HEK293T (cell line): Measurements from ENCODE around the gene ZNF76.

ENCODE experiments used
- CTCF ChIA-PET: fragments of 350-600 bp; formaldehyde crosslinking; extraction: SDS; loops from one replicate; lab custom pipeline; 2021; ENCODE audit warnings: antibody characterized with exemption, inconsistent platforms; lab: Yijun Ruan, JAX
- POLR2A ChIA-PET: fragments of 350-600 bp; formaldehyde crosslinking; extraction: SDS; loops from one replicate; lab custom pipeline; 2020; ENCODE audit warnings: antibody characterized with exemption, inconsistent platforms; lab: Yijun Ruan, JAX
- DNase-seq: peaks from one replicate; pipeline ENCODE4 v3.0.0; 2012; ENCODE audit warnings: mixed read lengths; ENCODE audit errors: extremely low spot score
- ARNT ChIP-seq: fragments of 450-650 bp; IDR thresholded peaks from 2 replicates; pipeline ENCODE4 v1.6.1; 2017; ENCODE audit warnings: mild to moderate bottlenecking
- BHLHE40 ChIP-seq: fragments of 450-650 bp; IDR thresholded peaks from 2 replicates; pipeline ENCODE4 v1.6.1; 2016; ENCODE audit warnings: mild to moderate bottlenecking, moderate library complexity, borderline replicate concordance
- CTBP1 ChIP-seq: fragments of 450-650 bp; IDR thresholded peaks from 2 replicates; pipeline ENCODE4 v1.6.1; 2016; ENCODE audit warnings: borderline replicate concordance
- ELF4 ChIP-seq: fragments of 450-650 bp; IDR thresholded peaks from 2 replicates; pipeline ENCODE4 v1.6.1; 2017; ENCODE audit warnings: antibody characterized with exemption
- FOXA1 ChIP-seq: fragments of 450-650 bp; IDR thresholded peaks from 2 replicates; pipeline ENCODE4 v1.6.1; 2016; ENCODE audit warnings: mild to moderate bottlenecking
- FOXK2 ChIP-seq: fragments of 450-650 bp; IDR thresholded peaks from 2 replicates; pipeline ENCODE4 v1.6.1; 2016; ENCODE audit warnings: mild to moderate bottlenecking
- FOXM1 ChIP-seq: fragments of 450-650 bp; IDR thresholded peaks from 2 replicates; pipeline ENCODE4 v1.6.1; 2017; ENCODE audit warnings: mild to moderate bottlenecking, borderline replicate concordance
- HDGF ChIP-seq: fragments of 450-650 bp; IDR thresholded peaks from 2 replicates; pipeline ENCODE4 v1.6.1; 2017; ENCODE audit warnings: antibody characterized with exemption, borderline replicate concordance
- L3MBTL2 ChIP-seq: fragments of 450-650 bp; conservative IDR thresholded peaks from 2 replicates; pipeline ENCODE4 v1.6.1; 2016; ENCODE audit warnings: mild to moderate bottlenecking
- LEF1 ChIP-seq: fragments of 450-650 bp; IDR thresholded peaks from 2 replicates; pipeline ENCODE4 v1.6.1; 2017; ENCODE audit warnings: mild to moderate bottlenecking, borderline replicate concordance
- NFRKB ChIP-seq: fragments of 450-650 bp; IDR thresholded peaks from 2 replicates; pipeline ENCODE4 v1.6.1; 2016; ENCODE audit warnings: mild to moderate bottlenecking, moderate library complexity
- SP1 ChIP-seq: fragments of 450-650 bp; IDR thresholded peaks from 2 replicates; pipeline ENCODE4 v1.6.1; 2017
- SUZ12 ChIP-seq: fragments of 450-650 bp; IDR thresholded peaks from 2 replicates; pipeline ENCODE4 v1.6.1; 2016; ENCODE audit warnings: mild to moderate bottlenecking
- TARDBP ChIP-seq: fragments of 450-650 bp; IDR thresholded peaks from 2 replicates; pipeline ENCODE4 v1.6.1; 2016
- ZNF384 ChIP-seq: fragments of 450-650 bp; IDR thresholded peaks from 2 replicates; pipeline ENCODE4 v1.6.1; 2016
- TF ChIP-seq, protein P1 (sequence below): fragments of 450-650 bp; IDR thresholded peaks from 2 replicates; pipeline ENCODE4 v1.6.1; 2016

ZNF76 gene

DNA sequence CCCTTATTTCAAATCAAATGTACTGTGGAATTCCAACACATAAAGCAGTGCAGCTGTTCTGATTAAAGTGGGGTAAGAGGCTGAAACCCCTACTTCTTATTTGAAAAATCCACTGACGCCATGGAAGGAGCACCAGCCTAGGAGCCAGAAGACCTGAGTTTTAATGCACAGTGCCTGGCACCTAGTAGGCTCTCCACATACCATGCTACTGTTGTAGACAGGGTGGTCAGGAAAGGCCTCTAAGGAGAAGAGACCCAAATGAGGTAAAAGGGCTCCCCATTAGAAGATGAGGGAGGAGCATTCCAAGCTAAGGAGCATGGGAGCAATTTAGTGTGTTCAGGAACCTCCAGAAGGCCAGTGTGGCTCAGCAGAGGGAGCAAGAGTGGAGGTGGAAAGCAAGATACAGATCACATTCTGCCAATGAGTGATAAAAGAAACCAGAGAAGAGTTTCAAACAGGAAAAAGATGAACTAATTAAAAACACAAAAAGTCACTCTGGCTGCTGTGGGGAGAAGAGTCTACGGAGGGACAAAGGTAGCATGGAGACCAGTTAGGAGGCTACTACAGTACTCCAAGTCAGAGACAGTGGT lies 11.8 kb upstream of the ZNF76 start:
- TF ChIP-seq FOXM1 (no peak), ELF4 (no peak), ZNF384 (no peak)
- DNase-seq = no peak
- ChIA-PET POLR2A (interaction anchor here (1.2 kb wide), 1 partner anchor 11 kb away, joined by 6 read pairs; the partner anchor contains the start of gene ZNF76), CTCF (interaction anchor here (1.3 kb wide), 1 partner anchor 11 kb away, joined by 4 read pairs; no protein-coding TSS in a partner anchor)

GRCh38 chr6:35248300-35248699 lies 11.2 kb upstream of the ZNF76 start:
- CTCF ChIA-PET = interaction anchor here (1.3 kb wide), 1 partner anchor 11 kb away, joined by 4 read pairs; no protein-coding TSS in a partner anchor
- TF ChIP-seq SP1 = no peak
- no peak for TF ChIP-seq L3MBTL2
- TF ChIP-seq SUZ12 = no peak
- no peak for DNase-seq
- POLR2A ChIA-PET = interaction anchor here (1.2 kb wide), 1 partner anchor 11 kb away, joined by 6 read pairs; the partner anchor contains the start of gene ZNF76

- DNase-seq = no peak
- no peak for TF ChIP-seq FOXA1
- no peak for TF ChIP-seq L3MBTL2
- no peak for TF ChIP-seq BHLHE40
- TF ChIP-seq ARNT = no peak
- TF ChIP-seq, protein P1, sequence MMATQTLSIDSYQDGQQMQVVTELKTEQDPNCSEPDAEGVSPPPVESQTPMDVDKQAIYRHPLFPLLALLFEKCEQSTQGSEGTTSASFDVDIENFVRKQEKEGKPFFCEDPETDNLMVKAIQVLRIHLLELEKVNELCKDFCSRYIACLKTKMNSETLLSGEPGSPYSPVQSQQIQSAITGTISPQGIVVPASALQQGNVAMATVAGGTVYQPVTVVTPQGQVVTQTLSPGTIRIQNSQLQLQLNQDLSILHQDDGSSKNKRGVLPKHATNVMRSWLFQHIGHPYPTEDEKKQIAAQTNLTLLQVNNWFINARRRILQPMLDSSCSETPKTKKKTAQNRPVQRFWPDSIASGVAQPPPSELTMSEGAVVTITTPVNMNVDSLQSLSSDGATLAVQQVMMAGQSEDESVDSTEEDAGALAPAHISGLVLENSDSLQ = no peak
- TF ChIP-seq ZNF384 = no peak
- TF ChIP-seq FOXK2 = no peak
- no peak for TF ChIP-seq LEF1
- TF ChIP-seq SP1 = no peak
- CTCF ChIA-PET = interaction anchor here (1.3 kb wide), 2 partner anchors 8 to 10 kb away, joined by 4 read pairs; no protein-coding TSS in a partner anchor
- POLR2A ChIA-PET = interaction anchor here (1.2 kb wide), 1 partner anchor 10 kb away, joined by 6 read pairs; the partner anchor contains the start of gene ZNF76
Measured at GRCh38 chr6:35248965-35249364, 10.6 kb upstream of the ZNF76 start.

GRCh38 chr6:35251949-35252348 lies 7.6 kb upstream of the ZNF76 start:
- no peak for DNase-seq
- ChIA-PET CTCF (no interaction called here), POLR2A (no interaction called here)
- TF ChIP-seq HDGF (no peak), TARDBP (no peak), SP1 (no peak), BHLHE40 (no peak)

DNA sequence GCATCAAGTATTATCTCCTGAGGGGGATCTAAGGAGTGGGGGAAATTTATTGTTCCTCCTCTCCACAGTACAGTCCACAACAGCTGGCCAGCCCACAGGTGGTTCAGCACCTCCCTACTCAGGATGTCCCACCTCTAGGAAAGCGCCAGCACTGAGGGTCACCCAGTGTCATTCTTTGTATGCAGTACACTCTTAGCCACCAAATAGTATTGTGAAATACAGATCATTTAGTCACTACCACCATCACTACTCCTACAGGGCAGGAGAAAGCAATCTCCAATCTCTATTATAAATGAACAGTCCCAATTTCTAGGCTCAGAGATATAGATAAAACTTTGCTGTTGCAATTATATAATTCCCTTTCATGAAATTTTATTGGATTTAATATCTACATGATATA lies 6.3 kb upstream of the ZNF76 start:
- DNase-seq = no peak
- CTCF ChIA-PET = no interaction called here
- POLR2A ChIA-PET = no interaction called here
- TF ChIP-seq NFRKB (no peak), SP1 (no peak), L3MBTL2 (no peak)

DNA sequence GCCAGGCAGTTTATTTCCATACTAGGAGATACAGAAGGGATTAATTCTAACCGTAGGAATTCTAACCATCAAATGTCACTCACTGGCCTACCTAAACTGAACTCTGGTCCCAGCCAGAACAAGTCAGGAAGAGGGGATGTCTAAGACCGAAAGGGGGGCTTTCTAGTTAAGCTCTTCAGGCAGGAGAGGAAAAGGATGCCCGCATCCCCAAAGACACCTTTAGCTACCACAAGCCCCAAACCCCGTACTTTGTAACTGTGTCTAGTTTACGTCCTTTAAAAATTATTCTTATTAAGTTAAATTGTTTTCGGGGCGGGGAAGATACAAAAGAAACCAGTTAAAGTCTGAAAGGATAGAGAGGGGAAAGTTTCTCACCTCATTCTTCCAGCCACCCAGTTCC lies 1.2 kb upstream of the ZNF76 start:
- CTCF ChIA-PET = interaction anchor here (1.1 to 1.6 kb wide), 5 partner anchors 10 to 413 kb away, joined by 3 to 7 read pairs (median 4); no protein-coding TSS in a partner anchor
- POLR2A ChIA-PET = interaction anchor here (1.1 to 1.9 kb wide), 11 partner anchors 7 to 209 kb away, joined by 3 to 8 read pairs (median 4); no protein-coding TSS in a partner anchor
- DNase-seq = no peak

DNA sequence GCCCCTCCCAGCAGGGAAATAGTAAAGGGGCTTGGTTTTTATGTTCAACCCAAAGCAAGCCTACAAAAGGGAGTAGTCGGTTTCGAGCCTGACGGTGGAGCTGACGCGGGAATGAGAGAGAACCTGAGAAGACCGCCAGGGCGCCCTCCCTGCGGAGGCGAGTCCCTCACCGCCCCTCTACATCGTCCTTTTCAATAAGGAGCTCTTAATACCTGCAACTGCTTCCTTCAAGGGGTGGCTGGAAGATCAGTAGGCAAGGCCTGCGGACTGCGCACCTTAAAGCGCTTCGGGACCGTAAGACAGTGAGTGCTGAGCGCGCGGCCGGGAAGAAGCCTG lies 709 bp upstream of the ZNF76 start:
- ChIA-PET CTCF (interaction anchor here (0.7 to 1.6 kb wide), 7 partner anchors 10 to 413 kb away, joined by 3 to 7 read pairs (median 4); no protein-coding TSS in a partner anchor), POLR2A (interaction anchor here (0.7 to 1.9 kb wide), 20 partner anchors 8 to 370 kb away, joined by 3 to 10 read pairs (median 4); partner anchors contain the start of genes ANKS1A and SCUBE3)
- peak; percentile 69 for DNase-seq
- TF ChIP-seq L3MBTL2 (no peak; the same call in 1 of the 2 replicates), TARDBP (no peak), LEF1 (no peak), FOXA1 (no peak), FOXK2 (no peak)

More for the DNA sequence above, 1.2 kb upstream of the ZNF76 start:
- no peak for TF ChIP-seq FOXK2
- no peak for TF ChIP-seq NFRKB
- no peak for TF ChIP-seq CTBP1
- TF ChIP-seq ZNF384 = no peak
- no peak for TF ChIP-seq BHLHE40
- no peak for TF ChIP-seq L3MBTL2
- TF ChIP-seq SUZ12 = no peak
- no peak for TF ChIP-seq SP1
- TF ChIP-seq, protein P1 = no peak
- no peak for TF ChIP-seq FOXM1
- TF ChIP-seq FOXA1 = no peak
- no peak for TF ChIP-seq ARNT
- no peak for TF ChIP-seq LEF1
- TF ChIP-seq HDGF = no peak
